Astrocyte (in vitro differentiated cells and primary cell): Measurements from ENCODE around the gene INCENP. TPM values are rescaled to one million over a fixed set of nuclear protein-coding genes. Genes with fewer than 3 reads are reported as not detected.
A peak's percentile ranks its signal among the peaks of the same experiment; 100 is the strongest.

Experiments used
- DNase-seq: peaks from one replicate; pipeline ENCODE4 v3.0.0-alpha.2; 2010; ENCODE audit warnings: low read depth
- FAIRE-seq: peaks from 2 replicates; lab custom pipeline; 2011; peaks lifted over from hg19 to GRCh38; lab: Jason Lieb, UNC
- H2AFZ ChIP-seq: 2 replicates; pipeline ENCODE4 v1.6.0; 2012; ENCODE audit warnings: low read depth, low read length, inconsistent platforms
- H3K27ac ChIP-seq: 2 replicates; pipeline ENCODE4 v1.5.1; 2011; ENCODE audit warnings: low read depth, low read length, inconsistent platforms
- H3K27me3 ChIP-seq: 2 replicates; pipeline ENCODE4 v1.6.0; 2011; ENCODE audit warnings: low read length, inconsistent platforms; ENCODE audit not compliant: insufficient read depth
- H3K36me3 ChIP-seq: 2 replicates; pipeline ENCODE4 v1.5.1; 2011; ENCODE audit warnings: low read length, inconsistent platforms; ENCODE audit not compliant: insufficient read depth
- H3K4me1 ChIP-seq: 2 replicates; pipeline ENCODE4 v1.5.1; 2011; ENCODE audit warnings: low read length, inconsistent platforms; ENCODE audit not compliant: insufficient read depth
- H3K4me2 ChIP-seq: 2 replicates; pipeline ENCODE4 v1.6.0; 2012; ENCODE audit warnings: low read length, inconsistent platforms
- H3K4me3 ChIP-seq: 2 replicates; pipeline ENCODE4 v1.5.1; 2011; ENCODE audit warnings: low read depth, mild to moderate bottlenecking, low read length, inconsistent platforms; ENCODE audit not compliant: insufficient read depth
- H3K79me2 ChIP-seq: 2 replicates; pipeline ENCODE4 v1.6.0; 2012; ENCODE audit warnings: mild to moderate bottlenecking, low read length, inconsistent platforms; ENCODE audit not compliant: insufficient read depth
- H3K9ac ChIP-seq: 2 replicates; pipeline ENCODE4 v1.6.0; 2012; ENCODE audit warnings: mild to moderate bottlenecking, low read length, inconsistent platforms
- H3K9me3 ChIP-seq: 2 replicates; pipeline ENCODE4 v1.5.1; 2012; ENCODE audit warnings: low read depth, mild to moderate bottlenecking, low read length, inconsistent platforms; ENCODE audit not compliant: insufficient read depth
- H4K20me1 ChIP-seq: 2 replicates; pipeline ENCODE4 v1.6.0; 2012; ENCODE audit warnings: low read length, inconsistent platforms; ENCODE audit not compliant: insufficient read depth
- H3K27ac Mint-ChIP-seq: one replicate; pipeline ENCODE4 v1.8.0; 2021; ENCODE audit warnings: mild to moderate bottlenecking, mixed read lengths; ENCODE audit not compliant: unreplicated experiment
- H3K27me3 Mint-ChIP-seq: one replicate; pipeline ENCODE4 v1.8.0; 2021; ENCODE audit warnings: low read depth, mixed read lengths; ENCODE audit not compliant: unreplicated experiment
- H3K36me3 Mint-ChIP-seq: one replicate; pipeline ENCODE4 v1.8.0; 2021; ENCODE audit warnings: low read depth, mixed read lengths; ENCODE audit not compliant: unreplicated experiment
- H3K4me1 Mint-ChIP-seq: one replicate; pipeline ENCODE4 v1.8.0; 2021; ENCODE audit warnings: low read depth, mixed read lengths; ENCODE audit not compliant: unreplicated experiment
- H3K4me3 Mint-ChIP-seq: one replicate; pipeline ENCODE4 v1.8.0; 2021; ENCODE audit warnings: mild to moderate bottlenecking, moderate library complexity, mixed read lengths; ENCODE audit not compliant: unreplicated experiment
- H3K9me3 Mint-ChIP-seq: one replicate; pipeline ENCODE4 v1.8.0; 2021; ENCODE audit warnings: mild to moderate bottlenecking, mixed read lengths; ENCODE audit not compliant: unreplicated experiment
- EZH2 ChIP-seq: IDR thresholded peaks from 2 replicates; pipeline ENCODE4 v1.6.1; 2012; ENCODE audit warnings: mild to moderate bottlenecking, low read length, inconsistent platforms; ENCODE audit not compliant: insufficient read depth
- total RNA-seq: library from RNA; stranded (reverse); gene quantifications from 2 replicates; pipeline ENCODE4 v1.2.1, GENCODE V29; 2021
- TF ChIP-seq, protein P1 (sequence below): IDR thresholded peaks from 2 replicates; pipeline ENCODE4 v1.5.1; 2011; ENCODE audit warnings: low read depth, mild to moderate bottlenecking, inconsistent platforms, low read length, moderate library complexity; ENCODE audit not compliant: insufficient read depth

INCENP gene
- total RNA-seq, 1 donor from 2014 or later: 17.7 TPM

DNA sequence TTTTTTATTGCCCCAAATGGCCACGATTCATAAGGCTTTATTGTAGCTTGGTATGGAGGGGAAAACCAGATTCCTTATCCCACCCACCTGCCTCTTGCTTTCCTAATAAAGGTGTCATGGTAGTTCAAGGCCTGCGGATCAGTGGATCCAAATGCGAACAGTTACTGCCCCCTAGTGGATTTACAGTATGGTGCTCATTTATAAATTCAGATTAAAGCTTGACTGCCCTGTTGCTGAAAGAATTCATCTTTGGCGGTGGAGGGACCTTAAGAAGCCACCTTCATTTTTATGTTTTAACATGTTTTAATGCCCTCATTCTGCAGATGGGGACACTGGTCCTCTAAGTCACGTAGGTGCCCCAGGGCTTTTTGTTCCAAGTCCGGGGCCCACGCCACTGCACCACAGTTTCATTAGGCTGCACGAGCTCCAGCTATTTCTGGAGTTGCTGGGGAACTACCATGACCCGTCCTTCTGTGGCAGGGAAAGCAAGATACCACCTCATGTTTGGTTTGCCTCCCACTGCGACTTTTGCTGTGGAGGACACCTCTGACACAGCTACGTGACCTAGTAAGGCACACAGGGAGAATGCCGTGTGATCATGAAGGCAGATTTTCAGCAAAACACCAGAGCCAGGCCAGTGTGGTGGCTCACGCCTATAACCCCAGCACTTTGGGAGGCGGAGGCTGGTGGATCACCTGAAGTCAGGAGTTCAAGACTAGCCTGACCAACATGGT, 15.6 kb upstream of the INCENP start:
- DNase-seq (peak; percentile 34), FAIRE-seq (no peak)
- no peak overlapping the region for H3K4me2 ChIP-seq
- H3K27ac Mint-ChIP-seq: peak overlapping the region; percentile 58
- no peak overlapping the region for H3K9ac ChIP-seq
- no peak overlapping the region for H3K4me3 ChIP-seq
- H4K20me1 ChIP-seq: no peaks in the 10 kb centered on the region
- H2AFZ ChIP-seq: no peak overlapping the region
- H3K27me3 Mint-ChIP-seq: no peaks in the 10 kb centered on the region
- H3K4me1 Mint-ChIP-seq: peaks cover 17% of the 10 kb centered on the region
- no peaks in the 10 kb centered on the region for H3K9me3 ChIP-seq
- no peaks in the 10 kb centered on the region for H3K36me3 Mint-ChIP-seq
- no peaks in the 10 kb centered on the region for H3K9me3 Mint-ChIP-seq
- peak overlapping the region; percentile 70 for H3K4me3 Mint-ChIP-seq
- no peaks in the 10 kb centered on the region for H3K27me3 ChIP-seq
- no peak overlapping the region for H3K27ac ChIP-seq
- TF ChIP-seq EZH2: no peak
- TF ChIP-seq, protein P1, sequence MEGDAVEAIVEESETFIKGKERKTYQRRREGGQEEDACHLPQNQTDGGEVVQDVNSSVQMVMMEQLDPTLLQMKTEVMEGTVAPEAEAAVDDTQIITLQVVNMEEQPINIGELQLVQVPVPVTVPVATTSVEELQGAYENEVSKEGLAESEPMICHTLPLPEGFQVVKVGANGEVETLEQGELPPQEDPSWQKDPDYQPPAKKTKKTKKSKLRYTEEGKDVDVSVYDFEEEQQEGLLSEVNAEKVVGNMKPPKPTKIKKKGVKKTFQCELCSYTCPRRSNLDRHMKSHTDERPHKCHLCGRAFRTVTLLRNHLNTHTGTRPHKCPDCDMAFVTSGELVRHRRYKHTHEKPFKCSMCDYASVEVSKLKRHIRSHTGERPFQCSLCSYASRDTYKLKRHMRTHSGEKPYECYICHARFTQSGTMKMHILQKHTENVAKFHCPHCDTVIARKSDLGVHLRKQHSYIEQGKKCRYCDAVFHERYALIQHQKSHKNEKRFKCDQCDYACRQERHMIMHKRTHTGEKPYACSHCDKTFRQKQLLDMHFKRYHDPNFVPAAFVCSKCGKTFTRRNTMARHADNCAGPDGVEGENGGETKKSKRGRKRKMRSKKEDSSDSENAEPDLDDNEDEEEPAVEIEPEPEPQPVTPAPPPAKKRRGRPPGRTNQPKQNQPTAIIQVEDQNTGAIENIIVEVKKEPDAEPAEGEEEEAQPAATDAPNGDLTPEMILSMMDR: peak; percentile 87
- H3K4me1 ChIP-seq: peaks cover 12% of the 10 kb centered on the region
- no peaks in the 10 kb centered on the region for H3K36me3 ChIP-seq
- no peaks in the 10 kb centered on the region for H3K79me2 ChIP-seq

DNA sequence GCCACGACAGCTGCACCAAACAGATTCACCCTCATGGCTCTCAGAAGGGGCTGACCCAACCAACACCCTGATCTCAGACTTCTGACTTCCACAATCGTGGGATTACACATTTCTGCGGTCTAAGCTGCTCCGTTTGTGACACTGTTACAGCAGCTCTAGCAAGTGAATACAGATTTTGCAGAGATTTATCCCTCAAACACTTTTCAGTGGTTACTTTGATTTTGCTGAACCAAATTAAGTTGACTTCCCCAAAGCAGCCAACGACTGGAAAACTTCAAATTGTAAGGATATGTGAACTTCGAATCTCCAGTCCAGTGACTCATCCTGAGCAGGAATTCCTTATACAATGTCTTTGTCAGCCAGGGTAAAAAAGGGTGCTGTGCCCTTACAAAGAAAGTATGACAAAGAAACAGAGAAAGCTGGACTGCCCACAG, 14.8 kb upstream of the INCENP start:
- no peak for FAIRE-seq
- Mint-ChIP-seq H3K36me3 (no peaks in the 10 kb centered on the region), H3K9me3 (no peaks in the 10 kb centered on the region), H3K27me3 (no peaks in the 10 kb centered on the region), H3K27ac (peak overlapping the region; percentile 42), H3K4me3 (no peak overlapping the region), H3K4me1 (peaks cover 17% of the 10 kb centered on the region)
- Histone ChIP-seq H3K27ac (no peak overlapping the region), H3K79me2 (no peaks in the 10 kb centered on the region), H3K9ac (peak overlapping the region; percentile 40), H3K4me3 (no peak overlapping the region), H3K4me1 (peaks cover 12% of the 10 kb centered on the region), H4K20me1 (no peaks in the 10 kb centered on the region), H3K27me3 (no peaks in the 10 kb centered on the region), H3K36me3 (no peaks in the 10 kb centered on the region), H3K4me2 (peak overlapping the region; percentile 79), H2AFZ (peak overlapping the region; percentile 54), H3K9me3 (no peaks in the 10 kb centered on the region)
- DNase-seq: peak; percentile 70
- TF ChIP-seq EZH2: no peak
- TF ChIP-seq, protein P1: no peak

DNA sequence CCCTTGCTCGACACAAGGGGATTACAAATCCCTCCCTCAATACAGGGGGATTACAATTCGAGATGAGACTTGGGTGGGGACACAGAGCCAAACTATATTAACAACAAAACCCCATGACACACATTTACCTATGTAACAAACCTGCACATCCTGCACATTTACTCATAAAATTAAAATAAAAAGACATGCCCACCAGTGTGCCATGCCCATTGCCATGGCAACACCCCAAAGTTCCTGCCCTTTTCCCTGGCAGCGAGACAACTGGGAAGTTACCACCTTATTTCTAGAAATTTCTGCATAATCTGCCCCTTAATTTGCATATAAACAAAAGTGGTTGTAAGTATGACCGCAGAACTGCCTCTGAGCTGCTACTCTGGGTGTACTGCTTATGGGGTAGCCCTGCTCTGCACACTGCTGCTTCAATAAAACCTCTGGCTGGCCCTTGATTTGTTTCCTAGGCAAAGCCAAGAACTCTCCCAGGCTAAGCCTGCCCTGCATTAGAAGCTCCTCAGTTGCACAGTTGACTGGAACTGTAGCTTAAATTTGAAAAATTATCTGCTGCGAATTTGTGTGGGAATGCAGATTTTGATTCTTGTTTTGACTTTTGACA, 8.6 kb upstream of the INCENP start:
- Mint-ChIP-seq H3K27ac (no peak overlapping the region), H3K9me3 (peaks cover 9% of the 10 kb centered on the region), H3K27me3 (peaks cover 2% of the 10 kb centered on the region), H3K36me3 (no peaks in the 10 kb centered on the region), H3K4me1 (no peaks in the 10 kb centered on the region), H3K4me3 (no peak overlapping the region)
- Histone ChIP-seq H3K9ac (no peak overlapping the region), H3K4me3 (no peak overlapping the region), H3K4me1 (no peaks in the 10 kb centered on the region), H4K20me1 (no peaks in the 10 kb centered on the region), H2AFZ (no peak overlapping the region), H3K79me2 (no peaks in the 10 kb centered on the region), H3K4me2 (no peak overlapping the region), H3K27ac (no peak overlapping the region), H3K27me3 (no peaks in the 10 kb centered on the region), H3K36me3 (no peaks in the 10 kb centered on the region), H3K9me3 (no peaks in the 10 kb centered on the region)
- FAIRE-seq (no peak), DNase-seq (no peak)
- TF ChIP-seq, protein P1: no peak
- TF ChIP-seq EZH2: no peak
